Breast epithelium (tissue), 3 donors: ENCODE data around the gene EPHA6.

Experiments
- POLR2A ChIP-seq: fragments of 450-650 bp; IDR thresholded peaks from one replicate; pipeline ENCODE4 v1.6.1; 2016; ENCODE audit warnings: antibody characterized with exemption, mild to moderate bottlenecking, moderate library complexity
- POLR2AphosphoS5 ChIP-seq, 3 donors: sonication (generic); formaldehyde crosslinking; IDR thresholded peaks; one replicate each; pipeline ENCODE4 v1.6.1; 2017; ENCODE audit warnings: antibody characterized with exemption in 3 of 3
- TF ChIP-seq, protein P1 (sequence below), 3 donors: fragments of 450-650 bp; IDR thresholded peaks; one replicate each; pipeline ENCODE4 v1.5.1; 2016 to 2017; ENCODE audit warnings: antibody characterized with exemption in 3 of 3, mild to moderate bottlenecking in 3 of 3, moderate library complexity in 3 of 3

DNA sequence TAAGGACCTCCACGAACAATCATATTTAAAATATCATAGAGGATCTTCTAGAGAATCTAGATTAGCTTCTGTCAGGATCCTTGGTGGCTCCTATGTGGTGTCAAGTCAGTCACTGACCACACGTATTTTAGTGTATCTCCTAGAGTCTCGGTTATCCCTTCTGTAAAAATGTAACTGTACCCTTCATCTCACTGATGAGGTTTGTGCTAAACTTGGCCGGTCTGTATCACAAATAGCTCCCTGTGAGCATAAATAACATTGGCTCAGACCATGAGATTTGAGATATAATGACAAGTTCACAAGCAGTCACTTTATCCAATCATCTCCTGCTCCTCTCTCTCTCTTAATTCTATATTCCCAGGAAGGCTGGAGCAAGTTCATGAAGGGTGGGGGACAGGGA lies 856.6 kb downstream of the EPHA6 start:
- TF ChIP-seq, protein P1, sequence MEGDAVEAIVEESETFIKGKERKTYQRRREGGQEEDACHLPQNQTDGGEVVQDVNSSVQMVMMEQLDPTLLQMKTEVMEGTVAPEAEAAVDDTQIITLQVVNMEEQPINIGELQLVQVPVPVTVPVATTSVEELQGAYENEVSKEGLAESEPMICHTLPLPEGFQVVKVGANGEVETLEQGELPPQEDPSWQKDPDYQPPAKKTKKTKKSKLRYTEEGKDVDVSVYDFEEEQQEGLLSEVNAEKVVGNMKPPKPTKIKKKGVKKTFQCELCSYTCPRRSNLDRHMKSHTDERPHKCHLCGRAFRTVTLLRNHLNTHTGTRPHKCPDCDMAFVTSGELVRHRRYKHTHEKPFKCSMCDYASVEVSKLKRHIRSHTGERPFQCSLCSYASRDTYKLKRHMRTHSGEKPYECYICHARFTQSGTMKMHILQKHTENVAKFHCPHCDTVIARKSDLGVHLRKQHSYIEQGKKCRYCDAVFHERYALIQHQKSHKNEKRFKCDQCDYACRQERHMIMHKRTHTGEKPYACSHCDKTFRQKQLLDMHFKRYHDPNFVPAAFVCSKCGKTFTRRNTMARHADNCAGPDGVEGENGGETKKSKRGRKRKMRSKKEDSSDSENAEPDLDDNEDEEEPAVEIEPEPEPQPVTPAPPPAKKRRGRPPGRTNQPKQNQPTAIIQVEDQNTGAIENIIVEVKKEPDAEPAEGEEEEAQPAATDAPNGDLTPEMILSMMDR (IDR thresholded peaks at IDR 0.05): no peak
- TF ChIP-seq POLR2A (no peak), POLR2AphosphoS5 (IDR thresholded peaks at IDR 0.05) (no peak)
